Activated T-cell treated with anti-CD3 and anti-CD28 coated beads for 1 hour (primary cell): Measurements from ENCODE around the gene SPEF2.
A peak's percentile ranks its signal among the peaks of the same experiment; 100 is the strongest.

Source experiments
- DNase-seq: peaks from one replicate; pipeline ENCODE4 v3.0.0-alpha.2; 2020; ENCODE audit warnings: low read depth

The SPEF2 gene, protein sequence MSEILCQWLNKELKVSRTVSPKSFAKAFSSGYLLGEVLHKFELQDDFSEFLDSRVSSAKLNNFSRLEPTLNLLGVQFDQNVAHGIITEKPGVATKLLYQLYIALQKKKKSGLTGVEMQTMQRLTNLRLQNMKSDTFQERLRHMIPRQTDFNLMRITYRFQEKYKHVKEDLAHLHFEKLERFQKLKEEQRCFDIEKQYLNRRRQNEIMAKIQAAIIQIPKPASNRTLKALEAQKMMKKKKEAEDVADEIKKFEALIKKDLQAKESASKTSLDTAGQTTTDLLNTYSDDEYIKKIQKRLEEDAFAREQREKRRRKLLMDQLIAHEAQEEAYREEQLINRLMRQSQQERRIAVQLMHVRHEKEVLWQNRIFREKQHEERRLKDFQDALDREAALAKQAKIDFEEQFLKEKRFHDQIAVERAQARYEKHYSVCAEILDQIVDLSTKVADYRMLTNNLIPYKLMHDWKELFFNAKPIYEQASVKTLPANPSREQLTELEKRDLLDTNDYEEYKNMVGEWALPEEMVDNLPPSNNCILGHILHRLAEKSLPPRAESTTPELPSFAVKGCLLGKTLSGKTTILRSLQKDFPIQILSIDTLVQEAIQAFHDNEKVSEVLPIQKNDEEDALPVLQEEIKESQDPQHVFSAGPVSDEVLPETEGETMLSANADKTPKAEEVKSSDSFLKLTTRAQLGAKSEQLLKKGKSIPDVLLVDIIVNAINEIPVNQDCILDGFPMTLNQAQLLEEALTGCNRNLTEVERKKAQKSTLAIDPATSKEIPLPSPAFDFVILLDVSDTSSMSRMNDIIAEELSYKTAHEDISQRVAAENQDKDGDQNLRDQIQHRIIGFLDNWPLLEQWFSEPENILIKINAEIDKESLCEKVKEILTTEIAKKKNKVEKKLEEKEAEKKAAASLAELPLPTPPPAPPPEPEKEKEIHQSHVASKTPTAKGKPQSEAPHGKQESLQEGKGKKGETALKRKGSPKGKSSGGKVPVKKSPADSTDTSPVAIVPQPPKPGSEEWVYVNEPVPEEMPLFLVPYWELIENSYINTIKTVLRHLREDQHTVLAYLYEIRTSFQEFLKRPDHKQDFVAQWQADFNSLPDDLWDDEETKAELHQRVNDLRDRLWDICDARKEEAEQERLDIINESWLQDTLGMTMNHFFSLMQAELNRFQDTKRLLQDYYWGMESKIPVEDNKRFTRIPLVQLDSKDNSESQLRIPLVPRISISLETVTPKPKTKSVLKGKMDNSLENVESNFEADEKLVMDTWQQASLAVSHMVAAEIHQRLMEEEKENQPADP (N-terminal part only)

DNA sequence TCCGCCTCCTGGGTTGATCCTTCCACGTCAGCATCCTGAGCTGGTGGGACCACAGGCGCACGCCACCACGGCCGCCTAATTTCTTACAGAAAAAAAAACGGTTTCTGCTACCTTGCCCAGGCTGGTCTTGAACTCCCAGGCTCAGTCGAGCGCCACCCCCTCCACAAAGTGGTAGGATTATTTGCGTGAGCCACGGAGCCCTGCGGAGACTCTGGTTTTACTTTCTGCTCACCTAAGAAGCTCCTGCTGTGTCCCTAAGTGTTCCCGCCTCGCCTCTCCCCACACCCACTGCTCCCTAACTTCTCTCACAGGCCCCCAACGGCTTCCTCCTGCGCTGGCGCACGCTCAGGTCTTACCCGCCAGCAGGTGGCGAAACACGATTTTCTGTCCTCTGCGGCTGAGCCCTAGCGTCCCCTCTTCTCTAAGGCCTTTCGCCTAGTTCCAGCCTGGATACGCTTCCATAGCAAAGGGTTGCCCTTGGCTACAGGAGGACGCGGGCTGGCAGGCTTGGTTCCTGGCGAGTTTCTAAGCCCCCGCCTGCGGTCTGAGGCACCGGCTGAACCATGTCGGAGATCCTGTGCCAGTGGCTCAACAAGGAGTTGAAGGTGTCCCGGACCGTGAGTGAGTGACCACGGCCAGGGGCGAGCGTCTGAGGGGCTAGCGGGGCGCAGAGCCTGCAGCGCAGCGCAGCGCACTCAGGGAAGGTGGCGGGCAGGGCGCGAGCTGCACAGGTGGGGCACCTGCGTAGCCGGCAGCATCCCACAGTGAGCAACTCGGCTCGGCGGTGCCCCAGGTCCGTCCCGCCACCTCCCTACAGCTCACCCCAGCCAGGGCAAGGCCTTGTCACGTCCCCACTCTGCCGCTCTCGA, at the start of gene SPEF2:
Gene SPEF2 (plus strand): TSS at position 429 of the 869 bp plus-strand sequence. CDS start 135 bp downstream, at position 564.
- DNase-seq: peak; percentile 62

DNA sequence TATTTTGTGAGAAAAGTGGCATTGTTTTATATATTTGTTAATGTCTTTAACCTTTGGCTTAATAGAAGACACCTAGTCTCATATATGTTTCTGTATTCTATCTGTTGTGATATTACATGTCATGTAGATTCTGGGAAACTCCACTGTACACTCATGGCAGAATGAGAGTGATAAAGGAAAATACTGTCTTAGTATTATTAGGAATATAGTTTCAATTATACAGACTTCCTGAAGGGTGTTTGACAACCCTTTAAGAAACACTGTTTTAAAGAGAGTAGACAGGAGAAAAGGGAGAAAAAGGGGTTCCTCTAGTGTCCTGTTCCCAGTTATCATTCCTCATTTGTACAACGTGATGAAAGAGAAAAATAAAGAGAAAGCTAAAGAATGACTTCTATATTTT, 42.1 kb upstream of the SPEF2 start:
- no peak for DNase-seq

DNA sequence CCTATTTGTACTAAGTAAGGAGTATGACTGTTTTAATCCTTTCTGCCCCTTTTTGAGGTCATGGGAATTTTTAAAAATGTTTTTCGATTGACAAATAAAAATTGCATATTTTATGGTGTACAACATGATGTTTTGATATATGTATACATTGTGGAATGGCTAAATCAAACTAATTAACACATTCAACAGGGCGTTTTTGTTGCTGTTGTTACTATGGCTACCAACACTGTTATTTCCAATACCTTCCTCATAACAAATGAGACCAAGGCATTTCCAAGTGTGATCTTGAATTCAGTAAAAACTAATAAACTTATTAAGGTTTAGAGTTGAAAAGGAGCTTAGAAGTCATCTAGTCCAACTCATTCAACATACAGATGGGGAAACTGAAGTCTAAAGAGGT, 30.2 kb upstream of the SPEF2 start:
- DNase-seq: no peak

DNA sequence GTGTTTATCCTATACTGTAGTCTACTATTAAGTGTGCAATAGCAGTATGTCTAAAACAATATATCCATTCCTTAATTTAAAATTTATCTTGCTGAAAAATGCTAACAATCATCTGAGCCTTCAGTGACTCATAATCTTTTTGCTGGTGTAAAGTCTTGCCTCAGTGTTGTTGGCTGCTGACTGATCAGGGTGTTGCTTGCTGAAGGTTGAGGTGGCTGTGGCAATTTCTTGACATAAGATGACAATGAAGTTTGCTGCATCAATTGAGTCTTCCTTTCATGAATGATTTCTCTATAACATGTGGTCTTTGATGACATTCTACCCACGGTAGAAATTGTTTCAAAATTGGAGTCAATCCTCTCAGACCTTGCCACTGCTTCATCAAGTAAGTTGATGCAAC, 24.3 kb upstream of the SPEF2 start:
- DNase-seq: no peak

DNA sequence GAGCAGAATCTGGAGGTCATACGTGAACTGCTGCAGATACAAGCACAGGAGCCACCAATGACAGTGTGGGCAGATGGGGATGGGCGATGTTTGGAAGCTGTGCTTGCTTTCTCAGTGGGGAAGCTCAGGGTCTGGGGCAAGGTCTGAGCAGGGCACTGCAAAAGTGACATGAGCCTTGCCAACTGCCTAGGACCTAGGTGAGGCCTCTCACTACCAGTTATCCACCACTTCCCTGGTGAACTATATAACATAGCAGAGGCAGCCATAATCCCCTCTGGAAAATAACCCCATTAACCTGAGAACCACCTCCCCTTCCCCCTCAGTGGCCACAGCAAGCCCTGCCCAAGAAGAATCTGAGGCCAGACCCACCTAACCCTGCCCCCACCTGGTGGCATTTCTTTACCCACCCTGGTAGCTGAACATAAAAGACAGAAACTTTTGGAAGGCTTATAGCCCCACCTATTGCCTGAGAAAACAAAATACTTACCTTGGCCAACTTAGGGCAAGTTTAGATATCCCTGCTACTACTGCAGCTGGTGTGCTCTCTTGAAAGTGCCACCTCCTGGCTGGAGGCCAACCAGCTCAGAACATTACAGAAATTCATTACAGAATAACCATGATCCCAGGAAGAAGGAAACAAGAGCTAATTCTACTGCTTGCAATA, 18.8 kb upstream of the SPEF2 start:
- DNase-seq: no peak

DNA sequence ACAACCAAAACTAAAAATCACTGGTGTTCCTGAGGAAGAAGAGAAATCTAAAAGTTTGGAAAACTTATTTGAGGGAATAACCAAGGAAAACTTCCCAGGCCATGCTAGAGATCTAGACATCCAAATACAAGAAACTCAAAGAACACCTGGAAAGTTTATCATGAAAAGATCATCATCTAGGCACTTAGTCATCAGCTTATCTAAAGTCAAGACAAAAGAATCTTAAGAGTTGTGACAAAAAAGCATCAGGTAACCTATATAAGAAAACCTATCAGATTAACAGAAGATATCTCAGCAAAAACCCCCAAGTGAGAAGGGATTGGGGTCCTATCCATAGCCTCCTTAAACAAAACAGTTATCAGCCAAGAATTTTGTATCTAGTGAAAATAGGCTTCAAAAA, 17.1 kb upstream of the SPEF2 start:
- no peak for DNase-seq

DNA sequence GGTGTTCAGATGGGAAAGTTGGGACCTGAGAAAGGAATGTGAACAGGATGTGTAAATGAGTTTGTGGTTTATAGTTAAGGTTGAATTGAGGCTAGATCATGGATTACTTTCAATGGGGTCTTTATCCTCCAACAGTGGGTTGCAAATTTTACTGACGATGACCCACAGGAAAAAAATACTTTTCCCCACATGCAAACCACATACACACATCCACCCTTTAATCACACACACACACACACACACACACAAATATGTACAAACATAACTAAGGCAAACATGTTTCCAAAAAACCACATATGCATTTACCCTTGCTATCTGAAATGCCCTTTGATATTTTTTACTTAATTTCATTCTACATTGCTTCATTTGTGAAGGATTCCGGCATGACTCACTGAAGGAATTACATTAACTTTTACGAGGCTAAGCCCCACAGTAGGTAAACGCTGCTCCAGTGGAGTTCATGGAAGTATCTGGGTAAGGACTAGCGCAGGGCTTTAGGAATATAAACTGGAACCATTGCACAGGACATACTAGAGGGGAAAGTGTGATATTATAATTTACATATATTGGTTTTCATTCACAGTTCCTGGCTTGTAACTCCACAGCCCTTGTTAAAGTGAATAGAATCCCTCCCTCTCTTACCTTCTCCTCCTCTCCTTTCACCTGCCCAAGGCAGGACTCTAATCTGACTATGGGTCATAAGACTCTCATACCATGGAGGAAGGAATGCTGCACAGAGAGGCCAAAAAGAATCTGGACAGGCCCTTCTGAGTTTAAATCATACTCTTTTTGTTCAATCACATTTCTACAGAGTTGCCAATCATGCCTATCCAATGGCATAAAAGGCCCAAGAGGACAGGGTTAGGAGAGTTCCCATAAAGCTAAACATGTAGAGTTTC, 8.5 kb upstream of the SPEF2 start:
- DNase-seq: no peak

DNA sequence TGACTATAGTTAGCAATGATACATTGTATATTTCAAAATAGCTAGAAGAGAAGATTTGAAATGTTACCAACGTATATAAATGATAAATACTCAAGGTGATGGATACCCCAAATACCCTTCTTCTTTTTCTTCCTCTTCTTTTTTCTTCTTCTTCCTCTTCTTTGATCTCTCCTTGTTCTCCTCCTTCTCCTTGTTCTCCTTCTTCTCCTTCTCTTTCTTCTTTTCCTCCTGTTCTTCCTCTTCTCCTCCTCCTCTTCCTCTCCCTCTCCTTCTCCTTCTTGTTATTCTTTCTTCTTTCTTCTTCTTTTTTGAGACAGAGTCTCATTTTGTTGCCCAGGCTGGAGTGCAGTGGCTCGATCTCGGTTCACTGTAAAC, 616 bp upstream of the SPEF2 start:
- DNase-seq: no peak

DNA sequence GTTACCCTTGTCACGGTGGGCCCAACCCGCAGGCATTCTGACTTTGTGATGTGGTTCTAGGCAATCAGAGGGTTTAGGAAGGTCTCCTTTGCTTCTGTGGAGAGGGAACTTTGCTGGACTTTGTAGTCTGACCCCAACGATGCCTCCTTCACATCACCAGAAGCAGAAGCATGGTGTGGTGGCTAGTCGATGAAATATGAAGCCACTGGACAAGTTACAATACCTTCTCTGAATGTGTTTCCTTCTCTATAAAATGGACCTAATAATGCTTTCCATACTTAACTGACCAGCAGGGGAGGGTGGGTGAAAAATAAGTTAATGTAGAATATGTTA, 607 bp downstream of the SPEF2 start:
- no peak for DNase-seq

DNA sequence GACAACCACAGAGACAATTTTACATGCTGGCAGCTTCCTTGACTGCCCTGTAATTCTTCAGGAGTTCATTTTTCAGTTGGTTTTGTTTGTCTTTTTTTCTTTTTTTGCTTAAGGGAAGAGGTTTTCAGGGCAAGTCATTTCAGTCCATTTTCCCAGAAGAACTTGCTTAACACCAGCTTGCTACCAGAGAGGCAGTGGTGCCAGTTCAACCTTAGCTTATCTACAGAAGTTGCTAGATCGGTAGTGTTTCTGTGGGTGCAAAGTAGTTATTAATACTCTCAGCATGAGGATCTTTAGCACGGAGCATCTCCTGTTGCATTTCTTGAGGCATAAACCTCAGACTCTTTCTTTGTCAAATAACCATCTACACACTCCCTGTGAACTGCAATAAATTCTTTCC, 1.1 kb downstream of the SPEF2 start:
- DNase-seq: no peak

DNA sequence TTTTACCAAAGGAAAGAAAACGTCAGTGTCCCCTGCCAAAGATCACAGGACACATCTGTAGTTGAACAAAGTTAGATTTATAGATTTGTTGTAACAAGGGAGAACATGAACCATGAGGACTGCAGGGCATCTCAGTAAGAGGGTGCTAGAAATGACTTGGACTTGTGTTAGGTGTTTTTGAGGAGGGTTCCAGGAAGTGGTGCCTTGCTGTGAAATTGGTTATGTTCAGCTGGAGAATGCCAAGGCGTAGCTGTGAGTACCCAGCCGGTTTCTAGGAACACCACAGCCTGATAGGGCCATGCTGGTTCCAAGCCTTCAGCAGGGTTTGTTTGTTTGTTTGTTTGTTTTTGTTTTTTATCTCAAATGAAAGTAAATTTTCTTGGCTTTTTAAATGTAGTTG, 5.3 kb downstream of the SPEF2 start:
- DNase-seq: no peak

DNA sequence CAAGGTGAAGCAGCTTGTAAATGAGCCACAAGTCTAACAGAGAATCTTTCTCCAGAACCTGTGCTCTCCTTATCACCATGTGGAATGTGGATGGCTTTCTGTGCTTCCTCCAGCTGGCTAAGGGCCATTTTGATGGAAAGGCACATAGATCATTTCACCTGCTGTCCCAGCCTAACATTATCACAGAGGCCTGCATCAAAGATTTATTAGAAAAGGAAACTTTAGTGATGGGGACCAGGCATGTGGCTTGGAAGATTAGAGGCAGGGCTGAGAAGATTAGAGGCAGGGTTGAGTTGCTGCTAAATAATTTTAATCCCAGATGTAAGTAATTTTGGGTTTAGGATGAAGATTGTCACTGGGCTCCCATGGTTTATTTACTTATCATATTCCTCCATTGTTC, 6.3 kb downstream of the SPEF2 start:
- no peak for DNase-seq

DNA sequence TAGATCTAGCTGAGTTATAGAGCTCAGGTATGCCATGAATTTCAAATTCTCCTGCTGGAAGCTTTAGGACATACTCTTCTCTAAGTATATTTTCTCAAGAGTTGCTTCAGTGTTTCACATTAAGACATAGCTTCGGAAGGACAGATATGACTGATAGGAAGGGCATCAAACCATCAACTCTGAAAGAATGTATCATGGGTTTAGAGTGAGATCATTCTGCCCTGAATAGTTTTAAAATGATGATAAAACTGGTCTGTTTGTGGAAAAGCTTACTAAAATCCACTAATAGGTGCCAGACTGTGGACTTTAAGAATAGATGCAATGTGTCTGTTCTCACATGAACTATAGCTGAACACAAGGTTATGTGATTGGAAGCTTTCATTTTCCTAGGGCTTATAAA, 8.4 kb downstream of the SPEF2 start:
- DNase-seq: no peak

DNA sequence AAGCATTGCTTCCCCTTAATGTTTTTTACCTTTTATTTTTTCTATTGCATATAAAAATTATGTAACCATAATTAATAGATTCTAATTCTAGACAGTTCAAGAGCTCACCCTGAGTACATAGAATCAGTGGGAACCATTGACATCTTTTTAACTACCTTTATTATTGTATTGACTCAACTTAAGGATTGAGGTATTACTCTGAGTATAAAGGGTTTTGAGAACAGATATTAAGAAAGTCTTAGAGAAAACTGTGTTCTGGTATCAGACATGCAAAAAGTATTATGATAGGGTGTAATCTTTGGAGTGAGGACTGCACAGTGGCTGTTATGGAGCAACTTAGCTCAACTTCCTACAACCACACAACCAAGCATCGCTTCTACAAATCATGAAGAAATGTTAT, 8.9 kb downstream of the SPEF2 start:
- DNase-seq: no peak

DNA sequence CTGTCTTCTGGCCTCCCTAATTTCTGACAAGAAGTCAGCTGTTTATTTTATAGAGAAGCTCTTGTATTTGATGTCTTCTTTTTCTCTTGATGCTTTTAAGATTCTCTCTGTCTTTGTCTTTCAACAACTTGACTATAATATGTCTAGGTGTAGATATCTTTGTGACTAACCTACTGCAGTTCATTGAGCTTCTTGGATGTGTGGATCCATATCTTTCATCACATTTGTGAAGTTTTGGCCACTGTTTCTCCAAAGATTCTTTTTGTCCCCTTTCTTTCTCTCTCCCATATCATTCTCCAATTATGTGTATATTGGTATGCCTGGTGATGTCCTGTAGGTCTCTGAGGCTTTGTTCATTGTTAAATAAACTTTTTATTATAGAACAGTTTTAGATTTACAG, 16.7 kb downstream of the SPEF2 start:
- no peak for DNase-seq

DNA sequence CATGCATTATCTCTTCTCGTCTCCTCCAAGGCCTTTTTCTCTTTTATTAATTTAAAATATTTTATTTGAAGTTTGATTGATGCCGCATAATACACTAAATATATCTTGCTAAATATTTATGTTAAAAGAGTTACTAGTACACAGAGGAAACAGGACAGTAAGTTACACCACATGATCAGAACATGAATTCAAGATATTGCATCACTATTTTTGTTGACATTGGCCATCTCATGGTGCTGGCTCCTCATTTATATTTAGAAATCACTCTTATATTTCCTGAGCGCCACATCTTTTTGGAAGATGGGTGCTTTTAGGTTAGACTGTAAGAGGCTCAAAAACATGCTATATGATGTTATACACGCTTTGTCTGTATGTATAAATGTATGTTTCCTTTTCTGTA, 23.0 kb downstream of the SPEF2 start:
- no peak for DNase-seq

DNA sequence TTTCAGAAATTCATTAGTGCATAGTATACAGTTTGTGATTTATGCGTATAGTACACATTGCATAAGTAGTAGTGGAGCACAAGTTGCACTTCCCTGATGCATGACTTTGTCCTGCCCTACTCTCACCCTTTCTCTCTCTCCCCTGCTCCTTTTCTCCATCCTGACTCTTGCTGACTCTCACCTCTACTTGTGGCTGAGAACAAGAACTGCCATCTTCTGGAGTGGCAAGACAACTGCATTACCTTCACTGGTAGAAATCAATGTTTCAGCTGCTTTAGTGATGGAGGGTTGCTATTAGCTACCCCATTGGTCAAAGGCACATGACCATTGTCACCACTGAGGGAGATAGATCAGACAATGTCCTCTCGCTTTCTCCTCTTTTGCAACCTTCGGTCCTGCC, 26.9 kb downstream of the SPEF2 start:
- no peak for DNase-seq

DNA sequence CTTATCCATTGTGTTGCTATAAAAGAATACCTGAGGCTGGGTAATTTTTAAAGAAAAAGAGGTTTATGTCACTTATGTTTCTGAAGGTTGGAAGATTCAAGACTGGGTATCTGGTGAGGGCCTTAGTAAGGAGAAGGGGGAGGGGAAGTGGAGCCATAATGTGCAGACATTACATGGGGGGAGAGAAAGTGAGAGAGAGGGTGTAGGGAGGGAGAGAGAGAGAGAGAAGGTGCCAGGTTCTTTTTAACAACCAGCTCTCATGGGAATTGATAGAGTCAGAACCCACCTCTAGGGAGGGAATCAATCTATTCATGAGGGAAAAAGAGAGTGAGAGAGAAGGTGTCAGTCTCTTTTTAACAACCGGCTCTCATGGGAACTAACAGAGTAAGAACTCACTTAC, 29.5 kb downstream of the SPEF2 start:
- DNase-seq: no peak

DNA sequence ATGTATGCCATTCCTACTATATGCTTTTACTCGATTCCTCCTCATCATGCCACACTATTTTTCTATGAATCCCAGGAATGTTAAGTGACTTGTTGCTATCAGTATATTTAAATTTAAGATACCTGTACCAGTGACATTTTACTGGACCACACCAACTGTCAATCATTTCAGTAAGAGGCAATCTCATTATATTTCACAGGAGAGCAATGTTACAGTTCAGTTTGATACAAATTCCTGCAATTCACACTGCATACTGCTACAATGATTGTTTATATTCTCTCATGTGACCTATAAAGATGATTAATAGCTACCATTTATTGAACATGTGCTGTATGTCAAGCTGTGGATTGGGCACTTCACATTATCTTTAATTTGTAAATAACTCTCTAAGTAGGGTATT, 30.0 kb downstream of the SPEF2 start:
- no peak for DNase-seq
